HL-60/S4 (cell line): Measurements from ENCODE around the gene SHROOM2.

Experiments used
- in situ Hi-C: fragments of 300-500 bp; cut with MboI; formaldehyde crosslinking; loops from 2 replicates; pipeline ENCODE4 v1.14.3; 2022; ENCODE audit warnings: low sequenced_read_pairs

SHROOM2 gene

DNA sequence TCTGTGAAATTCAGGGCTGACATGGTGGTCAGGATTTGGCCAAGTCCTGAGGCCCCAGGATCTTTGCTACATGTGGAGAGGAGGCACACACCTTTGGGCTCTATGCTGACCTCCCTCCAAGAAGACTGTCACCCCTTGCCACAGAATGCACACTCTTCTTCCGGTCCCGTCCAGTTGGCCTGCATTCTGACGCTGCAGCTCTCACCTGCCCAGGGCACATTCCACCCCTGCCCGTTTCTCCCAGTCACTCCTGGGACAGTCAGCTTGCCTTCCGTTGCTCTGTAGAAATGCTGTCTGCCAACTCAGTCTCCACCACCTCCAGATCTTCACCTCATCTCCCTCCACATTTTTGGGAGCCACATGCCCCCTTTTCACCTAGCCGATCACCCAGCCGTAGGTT, 76.7 kb downstream of the SHROOM2 start:
- in situ Hi-C loops = no loop called here

DNA sequence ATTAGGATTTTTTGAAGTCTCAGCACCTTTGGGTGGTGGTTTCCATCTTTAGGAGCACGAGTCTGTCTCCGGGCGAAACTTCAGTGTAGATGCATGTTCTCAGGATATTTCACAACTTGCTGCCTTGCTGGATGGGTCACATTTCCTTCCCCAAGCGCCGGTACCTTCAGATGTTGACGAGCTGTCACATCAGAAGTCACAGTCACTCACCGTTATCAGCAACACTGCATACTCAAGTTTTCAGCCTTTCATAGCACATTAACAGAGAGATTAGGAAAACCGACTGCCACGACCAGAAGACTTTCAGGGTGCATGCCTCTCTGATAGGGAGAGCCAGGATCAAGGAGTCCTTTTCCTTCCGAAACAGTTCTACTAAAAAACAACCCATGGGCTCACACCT, 77.8 kb downstream of the SHROOM2 start:
- in situ Hi-C loops = no loop called here

DNA sequence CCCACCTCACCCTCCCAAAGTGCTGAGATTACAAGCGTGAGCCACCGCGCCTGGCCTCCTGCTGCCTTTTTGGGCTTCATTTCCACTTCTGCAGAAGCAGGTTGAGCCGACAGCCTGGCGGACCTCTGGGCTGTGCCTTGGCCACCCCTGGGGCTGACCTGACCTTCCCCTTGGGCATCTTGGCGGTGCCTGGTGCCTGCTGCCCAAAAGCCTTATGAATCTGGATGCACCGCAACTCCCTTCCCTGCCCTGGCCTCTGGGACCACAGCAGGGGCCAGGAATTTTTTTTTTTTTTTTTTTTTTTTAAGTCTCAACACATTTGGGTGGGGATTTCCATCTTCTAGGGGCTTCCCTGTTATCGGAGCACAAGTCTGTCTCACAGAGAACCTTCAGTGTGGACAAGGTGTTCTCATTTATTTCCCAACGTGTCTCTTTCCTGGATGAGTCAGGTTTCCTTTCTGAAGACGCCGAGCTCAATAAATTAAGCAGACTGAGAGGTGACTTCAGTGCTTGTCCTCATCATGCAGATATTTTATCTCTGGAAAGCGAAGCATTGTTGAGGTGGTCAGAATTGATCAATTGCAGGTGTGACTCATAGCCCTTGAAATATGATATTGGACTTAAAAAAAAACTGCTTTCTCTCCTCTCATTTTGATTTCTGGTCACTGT, 79.7 kb downstream of the SHROOM2 start:
- in situ Hi-C loops = no loop called here

DNA sequence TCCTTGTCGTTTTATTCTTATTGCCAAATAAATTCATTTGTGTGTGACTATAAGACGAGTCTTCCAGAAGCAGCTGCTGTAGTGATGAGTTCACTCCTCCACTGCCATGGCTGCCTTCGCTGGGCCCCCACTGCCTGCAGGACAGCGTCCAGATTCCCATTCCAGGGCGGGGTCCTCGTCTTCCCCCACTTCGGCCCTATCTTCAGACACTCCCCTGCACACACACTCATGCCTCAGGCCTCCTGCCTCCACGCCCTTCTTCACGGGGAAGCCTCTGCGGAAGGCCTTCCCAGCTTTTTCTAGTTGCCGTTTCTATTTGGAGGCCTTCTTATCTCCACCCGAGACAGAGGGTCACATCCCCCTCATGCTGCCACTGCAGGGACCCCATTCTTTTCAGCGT, 80.4 kb downstream of the SHROOM2 start:
- in situ Hi-C loops = no loop called here

DNA sequence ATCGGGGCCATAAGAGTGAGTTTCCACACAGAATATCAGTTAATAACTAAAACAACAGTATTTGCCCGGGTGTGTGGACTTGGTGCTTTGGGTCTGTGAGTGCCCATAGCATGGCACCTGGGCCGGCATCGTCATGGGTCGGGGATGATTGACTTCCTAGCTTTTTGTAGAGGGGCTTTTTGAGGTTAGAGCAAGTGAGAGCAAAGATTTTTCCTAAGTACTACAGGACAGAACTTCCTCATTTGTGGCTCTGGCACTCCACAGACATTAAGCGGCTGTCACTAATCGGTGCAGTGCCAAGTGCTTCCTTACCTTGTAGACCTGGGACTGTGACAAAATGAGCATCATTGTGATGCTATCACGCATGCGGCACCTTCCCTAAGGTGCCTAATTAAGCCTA, 81.0 kb downstream of the SHROOM2 start:
- in situ Hi-C loops = no loop called here

DNA sequence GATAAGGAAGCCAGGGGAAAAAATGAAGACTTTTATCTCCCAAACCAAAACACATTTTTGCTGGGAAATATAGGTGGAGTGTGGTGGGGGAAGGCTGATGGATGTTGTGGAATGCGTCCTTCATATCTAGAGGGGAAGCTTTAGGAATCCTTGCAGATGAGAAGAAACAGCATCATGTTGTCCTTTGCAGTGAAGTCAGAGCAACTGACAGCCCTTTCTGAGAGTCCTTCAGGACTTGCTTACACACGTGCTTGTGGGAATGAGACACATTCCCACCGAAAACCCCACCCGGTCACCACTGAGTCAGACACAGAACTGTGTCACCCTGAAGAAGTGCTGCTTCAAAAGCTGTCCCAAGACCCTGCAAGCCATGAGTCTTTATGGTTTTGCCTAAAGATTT, 81.5 kb downstream of the SHROOM2 start:
- in situ Hi-C loops = no loop called here

DNA sequence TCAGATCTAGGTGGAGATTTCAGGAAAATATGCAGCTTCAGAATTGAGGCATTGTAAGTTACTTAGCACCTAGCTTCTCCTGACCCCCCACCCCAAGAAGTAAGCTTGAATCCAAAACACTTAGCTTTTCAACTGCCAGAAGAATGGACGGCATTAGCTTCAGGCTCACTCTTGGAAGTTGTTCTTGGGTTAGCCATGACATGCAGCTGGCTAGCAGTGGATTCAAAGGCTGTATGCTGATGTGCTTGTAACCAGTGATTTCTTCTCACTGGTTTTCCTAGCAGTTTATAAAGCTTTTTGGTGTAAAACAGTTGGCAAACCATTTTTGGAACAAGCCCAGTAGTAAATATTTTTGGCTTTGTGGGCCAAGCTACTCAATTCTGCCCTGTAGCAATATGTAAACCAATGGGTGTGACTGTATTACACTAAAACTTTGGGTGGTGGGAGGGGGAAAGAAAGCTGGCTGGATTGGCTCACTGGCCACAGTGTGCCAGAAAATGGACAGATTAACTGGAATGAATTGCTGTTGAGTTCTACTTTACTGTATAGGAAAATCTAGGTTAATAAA, 85.6 kb downstream of the SHROOM2 start:
- in situ Hi-C loops = no loop called here

DNA sequence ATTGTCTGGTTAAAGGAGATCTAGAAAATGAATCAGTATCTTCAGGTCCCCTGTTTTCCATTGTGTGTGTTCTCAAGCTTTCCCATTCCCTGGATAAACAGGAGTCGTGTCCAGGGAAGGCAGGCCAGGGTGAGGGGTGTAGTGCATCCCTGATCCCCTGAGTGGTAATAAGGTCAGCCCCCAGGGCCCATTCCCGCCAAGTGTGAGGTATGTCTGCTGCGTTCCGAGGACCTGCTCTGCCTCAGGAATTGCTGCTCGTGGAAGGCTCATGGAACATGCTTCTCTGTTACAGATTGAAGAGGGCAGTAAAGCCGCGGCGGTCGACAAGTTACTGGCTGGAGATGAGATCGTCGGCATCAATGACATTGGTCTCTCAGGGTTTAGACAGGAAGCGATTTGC, 87.1 kb downstream of the SHROOM2 start:
- in situ Hi-C loops = no loop called here

DNA sequence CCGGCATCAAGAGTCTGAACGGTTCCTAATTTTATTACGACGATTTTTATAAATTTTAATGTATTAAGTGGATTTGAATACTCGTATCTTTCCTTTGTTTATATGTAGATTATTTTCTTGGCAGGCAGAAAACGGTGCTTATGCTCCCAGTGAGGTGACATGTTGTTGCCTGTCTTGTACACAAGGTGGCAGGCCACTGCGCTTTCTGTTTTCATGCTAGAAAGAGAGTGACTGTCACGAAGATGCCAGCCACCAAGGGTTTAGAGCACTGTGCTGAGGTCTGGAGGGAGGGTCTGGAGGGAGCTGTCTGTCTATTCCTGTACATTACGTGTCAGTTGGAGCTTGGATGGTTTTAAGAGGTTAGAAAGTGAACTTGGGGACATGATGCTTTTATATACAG, 87.7 kb downstream of the SHROOM2 start:
- in situ Hi-C loops = no loop called here

DNA sequence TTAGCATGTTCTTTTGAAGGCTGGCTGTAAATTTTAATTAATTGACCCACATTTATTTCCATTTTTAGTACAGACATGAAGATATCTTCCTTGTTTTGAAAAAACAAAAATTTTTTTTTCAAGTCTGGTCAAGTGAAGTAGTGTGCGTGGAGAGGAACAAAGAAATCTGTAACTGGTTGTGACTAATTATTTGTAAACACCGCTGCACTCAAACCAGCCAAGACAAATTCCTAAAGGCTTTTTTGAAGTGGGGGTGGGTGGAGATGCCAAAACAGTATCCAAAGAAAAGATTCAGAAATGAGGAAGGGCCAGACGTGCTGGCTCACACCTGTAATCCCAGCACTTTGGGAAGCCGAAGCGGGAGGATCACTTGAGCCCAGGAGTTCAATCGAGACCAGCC, 88.3 kb downstream of the SHROOM2 start:
- in situ Hi-C loops = no loop called here

DNA sequence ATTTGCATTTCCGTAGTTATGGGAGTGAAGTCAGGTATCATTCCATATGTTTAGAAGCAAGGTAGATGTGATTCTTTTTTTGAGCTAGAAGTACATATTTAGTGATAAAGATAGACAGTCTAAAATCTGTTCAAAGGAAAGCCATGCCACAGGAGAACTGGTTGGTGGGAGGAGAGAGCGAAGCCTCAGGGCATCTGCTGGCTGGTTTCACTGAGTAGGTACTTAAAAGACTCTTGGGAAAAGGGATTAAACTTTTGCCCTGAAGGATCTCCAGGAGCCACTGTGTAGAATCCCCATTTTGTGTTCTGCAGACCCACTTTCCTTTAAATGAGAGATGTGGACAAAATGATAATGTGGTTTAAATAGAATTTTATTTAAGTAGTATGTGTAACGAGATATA, 89.6 kb downstream of the SHROOM2 start:
- in situ Hi-C loops = loop anchor here (25.0 kb wide), 2 partner anchors 112 to 236 kb away; no protein-coding TSS in a partner anchor

DNA sequence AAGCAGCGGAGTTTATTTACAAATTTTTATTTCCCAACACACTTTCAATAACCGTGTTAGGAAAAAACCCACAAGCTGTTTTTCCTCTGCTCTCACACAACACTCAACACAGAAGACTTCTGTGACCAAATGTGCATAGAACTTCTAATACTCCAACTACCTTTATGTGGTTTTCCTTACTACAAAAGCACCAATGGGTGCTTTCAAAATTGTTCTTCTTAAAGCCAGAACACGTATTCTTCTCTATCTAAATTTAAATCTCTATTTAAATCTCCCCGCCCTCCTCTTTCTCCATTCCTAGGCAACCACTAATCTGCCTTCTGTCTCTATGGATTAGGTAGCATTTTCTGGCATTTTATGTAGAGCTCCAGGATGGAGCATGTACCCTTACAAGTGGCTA, 90.0 kb downstream of the SHROOM2 start:
- in situ Hi-C loops = loop anchor here (25.0 kb wide), 2 partner anchors 111 to 236 kb away; no protein-coding TSS in a partner anchor

DNA sequence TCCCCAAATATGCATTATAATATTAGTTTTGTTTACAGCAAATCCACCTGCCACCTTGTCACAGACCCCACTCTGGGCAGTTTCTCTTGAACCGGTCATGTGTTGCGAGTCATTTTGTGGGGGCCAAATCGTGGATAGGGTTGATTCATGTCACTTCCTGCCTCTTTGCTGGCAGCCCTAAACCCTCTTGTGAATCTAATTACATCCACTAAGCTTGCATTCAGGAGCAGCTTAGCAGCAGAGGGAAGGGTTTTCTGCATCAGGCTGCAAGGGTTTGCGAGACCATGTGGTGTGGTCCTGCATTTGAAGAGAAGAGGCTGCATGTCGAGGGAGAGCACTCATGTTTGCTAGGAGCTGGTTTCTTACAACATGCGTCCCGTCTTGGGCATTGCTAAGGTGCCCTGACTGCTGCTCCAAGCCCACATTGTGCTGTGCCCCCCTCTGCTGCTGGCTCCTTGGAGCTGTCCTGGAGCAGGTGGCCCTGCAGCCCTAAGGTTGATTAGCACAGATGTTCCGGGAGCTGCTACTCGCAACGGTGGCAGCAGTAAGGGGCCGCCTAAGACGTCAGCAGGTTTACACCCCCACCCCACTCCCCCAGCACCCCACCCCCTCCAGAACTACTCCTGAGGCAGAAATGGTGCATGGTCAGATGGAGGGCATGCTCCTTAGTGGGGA, 92.1 kb downstream of the SHROOM2 start:
- in situ Hi-C loops = loop anchor here (25.0 kb wide), 2 partner anchors 109 to 234 kb away; no protein-coding TSS in a partner anchor

DNA sequence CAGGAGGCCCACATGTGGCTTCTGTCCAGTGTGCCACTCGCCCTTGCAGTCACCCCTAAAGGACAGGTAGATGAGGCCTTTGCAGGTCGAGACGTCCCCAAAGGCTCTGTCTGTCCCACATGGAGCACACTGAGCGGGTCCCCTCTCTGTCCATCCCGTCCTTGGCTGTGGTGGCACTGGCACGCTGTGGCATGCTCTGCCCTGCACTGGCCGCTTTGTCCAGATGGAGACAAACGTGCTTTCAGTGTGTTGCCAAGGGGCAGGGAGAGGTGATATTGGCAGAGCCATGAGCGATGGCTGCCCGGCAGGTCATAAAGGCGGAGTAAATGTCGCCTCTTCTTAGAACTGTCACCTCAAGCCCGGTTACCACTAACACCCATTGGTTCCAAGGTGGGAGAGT, 94.0 kb downstream of the SHROOM2 start:
- in situ Hi-C loops = loop anchor here (25.0 kb wide), 2 partner anchors 107 to 232 kb away; no protein-coding TSS in a partner anchor

DNA sequence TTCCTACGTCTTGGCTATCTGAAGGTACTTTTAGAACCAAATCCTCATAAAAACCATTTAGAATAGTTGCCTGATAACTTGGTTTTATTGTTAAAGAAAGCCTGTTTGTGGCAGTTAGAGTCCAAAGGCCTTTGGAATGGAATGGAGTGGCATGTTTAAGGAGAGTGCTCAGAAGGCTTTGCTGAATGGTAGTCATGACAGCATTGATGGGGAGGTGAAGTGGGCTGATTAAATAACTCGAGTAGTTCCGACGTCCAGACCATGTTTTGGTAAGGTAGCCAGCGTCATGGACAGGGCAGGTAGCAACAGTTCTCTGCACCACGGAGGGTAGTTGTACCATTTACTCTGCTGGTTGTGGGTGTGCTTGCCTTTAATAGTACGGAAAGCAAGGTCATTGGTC, 94.6 kb downstream of the SHROOM2 start:
- in situ Hi-C loops = loop anchor here (25.0 kb wide), 2 partner anchors 106 to 231 kb away; no protein-coding TSS in a partner anchor

DNA sequence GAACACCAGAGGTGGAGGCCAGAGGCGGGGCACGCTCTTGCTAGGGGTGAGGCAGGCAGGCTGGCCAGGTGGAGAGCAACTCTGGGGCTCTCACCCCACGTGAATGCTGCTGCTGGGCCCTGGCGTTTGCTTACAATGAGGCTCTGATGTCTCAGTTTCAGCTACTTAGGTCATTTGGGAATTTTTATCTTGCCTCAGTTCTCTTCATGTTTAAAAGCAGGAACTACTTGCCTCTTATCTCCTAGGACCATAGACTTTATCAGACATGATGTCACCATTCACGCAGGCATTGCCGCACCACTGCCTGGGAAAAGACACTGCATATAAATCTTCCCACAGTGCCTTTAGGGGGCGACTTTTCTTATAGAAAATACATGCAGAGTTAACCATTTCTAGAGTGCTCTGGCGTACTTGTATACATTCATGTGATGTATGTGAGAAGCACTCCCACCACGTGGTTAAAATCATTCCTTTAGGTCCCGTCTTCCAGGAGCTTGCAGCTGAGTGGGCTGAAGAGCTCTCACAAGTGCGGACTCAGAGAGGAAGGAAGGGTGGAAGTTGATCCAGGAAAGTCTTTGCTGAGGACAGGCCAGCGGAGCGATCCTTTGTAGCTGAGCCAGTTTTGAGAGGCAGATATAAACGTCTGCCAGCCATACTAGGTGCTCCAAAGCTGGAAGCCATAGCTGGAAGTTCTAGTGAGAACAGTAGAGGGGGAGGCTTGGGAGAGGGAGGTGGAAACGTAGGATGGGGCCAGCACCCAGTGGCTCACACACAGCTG, 96.6 kb downstream of the SHROOM2 start:
- in situ Hi-C loops = loop anchor here (25.0 kb wide), 2 partner anchors 104 to 229 kb away; no protein-coding TSS in a partner anchor

DNA sequence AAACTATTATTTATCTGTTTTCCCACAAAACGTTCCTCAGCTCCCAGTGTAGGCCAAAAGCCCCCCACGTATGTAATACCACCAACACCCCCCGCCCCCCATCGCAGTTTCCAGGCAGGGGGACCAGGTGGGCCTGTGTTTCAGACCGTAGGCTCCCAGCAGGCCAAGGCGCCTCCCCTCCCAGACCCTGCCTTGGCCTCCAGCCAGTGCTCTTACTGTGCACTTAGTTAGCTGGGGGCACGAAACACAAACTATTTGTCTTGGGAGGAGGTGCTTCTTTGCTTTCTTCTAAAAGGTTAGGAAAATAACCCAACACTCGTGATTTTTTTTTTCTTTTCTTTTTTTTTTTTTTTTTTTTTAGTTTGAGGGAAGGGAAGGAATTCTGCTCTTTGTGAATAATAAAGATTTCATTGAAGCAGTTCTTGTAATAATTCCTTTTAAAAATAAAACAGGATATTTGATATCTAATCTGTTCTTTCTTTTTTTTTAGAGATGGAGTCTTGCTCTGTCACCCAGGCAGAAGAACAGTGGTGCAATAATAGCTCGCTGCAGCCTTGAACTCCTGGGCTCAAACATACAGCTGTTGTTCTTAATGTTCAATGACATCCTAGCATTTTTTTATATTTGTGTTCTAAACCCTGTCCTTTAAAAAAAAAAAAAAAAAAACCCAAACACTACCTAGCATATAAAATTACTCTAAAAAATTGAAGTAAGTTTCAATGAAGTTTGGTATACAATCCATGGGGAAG, 98.0 kb downstream of the SHROOM2 start:
- in situ Hi-C loops = loop anchor here (25.0 kb wide), 2 partner anchors 103 to 228 kb away; no protein-coding TSS in a partner anchor

DNA sequence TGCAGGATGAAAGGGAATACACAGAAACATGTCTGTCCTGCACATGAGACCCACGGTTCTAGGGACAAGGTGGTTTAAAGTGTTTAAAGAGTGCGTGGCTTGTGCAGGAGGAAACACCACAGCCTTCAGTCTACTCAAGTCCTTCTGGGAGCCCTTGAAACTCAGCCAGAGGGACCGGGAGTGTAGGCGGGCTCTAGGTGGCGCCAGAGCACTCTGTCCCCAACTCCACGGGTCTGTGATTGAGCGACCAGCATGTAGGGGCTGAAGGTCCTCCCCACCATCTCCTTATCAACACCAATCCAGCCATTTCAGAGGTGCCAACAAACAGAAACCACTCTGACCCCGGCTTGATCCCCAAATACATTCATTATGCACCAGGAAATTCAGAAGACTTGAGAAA, 98.9 kb downstream of the SHROOM2 start:
- in situ Hi-C loops = loop anchor here (25.0 kb wide), 2 partner anchors 102 to 227 kb away; no protein-coding TSS in a partner anchor

DNA sequence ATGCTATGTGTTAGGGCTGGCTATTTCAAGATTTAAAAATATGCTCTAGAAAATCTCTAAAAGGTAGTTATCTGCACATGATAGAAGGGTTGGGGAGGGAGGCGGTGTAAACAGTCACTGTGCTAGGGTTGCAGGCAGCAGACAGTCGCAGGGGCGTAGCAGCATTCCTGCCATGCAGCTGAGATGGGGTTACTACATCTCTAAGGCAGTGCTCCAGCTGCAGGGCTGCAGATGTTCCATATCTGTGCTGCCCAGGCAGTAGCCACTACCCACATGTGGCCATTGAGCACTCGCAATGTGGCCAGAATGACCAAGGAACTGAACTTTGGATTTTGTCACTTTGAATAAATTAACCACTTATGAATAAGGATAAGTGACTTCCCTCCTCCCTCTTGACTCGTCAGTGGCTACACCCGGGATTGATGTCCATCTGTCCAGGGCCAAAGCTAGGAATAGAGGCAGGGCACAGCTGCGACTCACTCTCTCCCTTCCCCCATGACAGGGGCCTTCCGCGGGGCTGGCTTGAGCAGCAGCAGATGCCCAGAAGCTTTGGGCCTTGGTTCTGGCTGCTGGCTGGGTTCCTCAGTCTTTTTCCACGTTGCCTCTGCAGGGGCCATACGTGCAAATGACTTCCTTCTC, 101.5 kb downstream of the SHROOM2 start:
- in situ Hi-C loops = loop anchor here (25.0 kb wide), 2 partner anchors 100 to 225 kb away; no protein-coding TSS in a partner anchor
